Suprapubic skin (tissue), 4 donors: Measurements from ENCODE around the gene SYNRG. TPM values are rescaled to one million over a fixed set of nuclear protein-coding genes. Genes with fewer than 3 reads are reported as not detected.

Experiments used
- DNase-seq, 2 donors: peaks; one replicate each; pipeline ENCODE4 v3.0.0-alpha.2; 2019; ENCODE audit warnings: low spot score in 2 of 2
- H3K27ac ChIP-seq: fragments of 200-600 bp; sonication (generic); one replicate; pipeline ENCODE4 v1.5.1; 2019
- H3K27me3 ChIP-seq: fragments of 200-600 bp; sonication (generic); one replicate; pipeline ENCODE4 v1.5.1; 2019
- H3K36me3 ChIP-seq: fragments of 200-600 bp; sonication (generic); one replicate; pipeline ENCODE4 v1.5.1; 2019
- H3K4me1 ChIP-seq: fragments of 200-600 bp; sonication (generic); one replicate; pipeline ENCODE4 v1.5.1; 2019
- H3K4me3 ChIP-seq: fragments of 200-600 bp; sonication (generic); one replicate; pipeline ENCODE4 v1.5.1; 2019; ENCODE audit warnings: mild to moderate bottlenecking
- H3K9me3 ChIP-seq: fragments of 200-600 bp; sonication (generic); one replicate; pipeline ENCODE4 v1.5.1; 2019
- CTCF ChIP-seq, 2 donors: fragments of 200-600 bp in 1 of 2; fragments of 450-650 bp in 1 of 2; sonication (generic) in 1 of 2; IDR thresholded peaks; one replicate each; pipeline ENCODE4 v1.5.1; 2016 to 2019; ENCODE audit warnings: antibody characterized with exemption in 2 of 2, mild to moderate bottlenecking in 1 of 2, moderate library complexity in 1 of 2
- EP300 ChIP-seq: sonication (generic); formaldehyde crosslinking; IDR thresholded peaks from one replicate; pipeline ENCODE4 v1.6.1; 2017; ENCODE audit warnings: antibody characterized with exemption
- POLR2A ChIP-seq, 2 donors: fragments of 450-650 bp; IDR thresholded peaks; one replicate each; pipeline ENCODE4 v1.6.1; 2017; ENCODE audit warnings: antibody characterized with exemption in 2 of 2, mild to moderate bottlenecking in 2 of 2, moderate library complexity in 2 of 2
- POLR2AphosphoS5 ChIP-seq, 3 donors: sonication (generic); formaldehyde crosslinking; IDR thresholded peaks; one replicate each; pipeline ENCODE4 v1.6.1; 2017; ENCODE audit warnings: antibody characterized with exemption in 3 of 3
- WGBS: methylation state at CpG from one replicate; pipeline ENCODE4 v1.1.5; 2018; 5-methylcytosine and 5-hydroxymethylcytosine counted together
- total RNA-seq, 4 donors: library from RNA; depleted of rRNA; stranded (reverse); fragments of >200 nt; gene quantifications; one replicate each; pipeline ENCODE4 v1.1.0, GENCODE V29; 2016

The SYNRG gene
- total RNA-seq, 4 donors from 2014 or later, result 21.2 to 48.5 (median 25.5) TPM

DNA sequence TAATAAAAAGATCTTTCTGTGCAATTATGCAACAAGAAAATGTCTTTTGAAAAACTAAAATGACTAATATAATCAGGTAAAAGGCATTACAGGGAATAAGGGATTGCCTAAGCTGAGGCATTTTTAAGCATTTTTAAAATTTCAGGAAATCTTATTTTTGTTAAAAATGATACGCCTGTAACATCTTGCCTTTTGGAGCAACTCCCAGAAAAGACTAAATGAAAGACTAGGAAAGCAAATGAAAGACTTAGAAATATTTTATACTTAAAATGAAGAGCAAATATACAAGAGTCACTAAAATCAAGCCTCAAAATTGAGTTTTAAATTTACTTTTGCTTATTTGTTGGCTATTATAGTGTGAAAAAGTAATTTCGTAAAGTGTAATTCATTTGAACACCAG lies 63.7 kb downstream of the SYNRG start:
- no peak for TF ChIP-seq POLR2AphosphoS5 (IDR thresholded peaks at IDR 0.05)
- TF ChIP-seq CTCF (IDR thresholded peaks at IDR 0.05), result no peak
- TF ChIP-seq POLR2A (IDR thresholded peaks at IDR 0.05), result no peak
- TF ChIP-seq EP300, result no peak
- H3K36me3 ChIP-seq, result peaks cover 25% of the 10 kb centered on the region
- H3K4me1 ChIP-seq, result peaks cover 5% of the 10 kb centered on the region

DNA sequence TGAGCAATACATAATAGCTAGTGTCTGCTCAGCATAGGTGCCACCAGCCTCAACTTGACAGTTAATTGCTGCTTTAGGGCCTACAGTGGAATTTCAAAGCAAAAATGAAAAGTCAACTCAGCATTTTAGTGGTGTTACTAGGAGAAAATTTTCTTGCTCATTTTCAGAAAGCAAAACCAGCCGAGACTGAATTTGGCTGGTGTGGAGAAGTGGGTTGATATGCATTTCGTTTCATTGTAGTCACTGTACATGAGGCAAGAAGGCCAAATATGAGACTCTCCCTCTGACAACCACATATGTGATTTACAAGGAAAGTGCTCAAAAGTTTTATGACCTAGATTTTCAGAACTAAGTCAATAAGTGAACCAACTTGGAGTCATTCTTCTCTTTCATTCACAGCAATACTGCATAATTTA lies 65.6 kb downstream of the SYNRG start:
- peaks cover 43% of the 10 kb centered on the region for H3K36me3 ChIP-seq
- no peaks in the 10 kb centered on the region for H3K9me3 ChIP-seq
- DNase-seq, result no peak
- H3K27me3 ChIP-seq, result no peaks in the 10 kb centered on the region
- peaks cover 5% of the 10 kb centered on the region for H3K4me1 ChIP-seq
- no peak overlapping the region for H3K27ac ChIP-seq
- no peak overlapping the region for H3K4me3 ChIP-seq
- 75% methylated on average over 2 of the region's 2 CpGs for WGBS
- no peak for TF ChIP-seq POLR2A (IDR thresholded peaks at IDR 0.05)

More for the DNA sequence above, 63.7 kb downstream of the SYNRG start:
- DNase-seq, result no peak
- no peak overlapping the region for H3K27ac ChIP-seq
- WGBS, result 88% methylated on average over 2 of the region's 2 CpGs
- H3K9me3 ChIP-seq, result no peaks in the 10 kb centered on the region
- no peak overlapping the region for H3K4me3 ChIP-seq
- H3K27me3 ChIP-seq, result no peaks in the 10 kb centered on the region

- Histone ChIP-seq H3K27me3 (no peaks in the 10 kb centered on the region), H3K4me1 (peaks cover 5% of the 10 kb centered on the region), H3K27ac (no peak overlapping the region), H3K9me3 (no peaks in the 10 kb centered on the region), H3K36me3 (peaks cover 54% of the 10 kb centered on the region), H3K4me3 (no peak overlapping the region)
- WGBS, result 92% methylated on average over 9 of the region's 9 CpGs
- DNase-seq, result no peak
- no peak for TF ChIP-seq POLR2A (IDR thresholded peaks at IDR 0.05)
- TF ChIP-seq EP300, result no peak
- no peak for TF ChIP-seq CTCF (IDR thresholded peaks at IDR 0.05)
- TF ChIP-seq POLR2AphosphoS5 (IDR thresholded peaks at IDR 0.05), result no peak
Observed at GRCh38 chr17:37541880-37542660, 67.1 kb downstream of the SYNRG start.

GRCh38 chr17:37538981-37539659 lies 70.1 kb downstream of the SYNRG start:
- 95% methylated on average over 8 of the region's 8 CpGs for WGBS

DNA sequence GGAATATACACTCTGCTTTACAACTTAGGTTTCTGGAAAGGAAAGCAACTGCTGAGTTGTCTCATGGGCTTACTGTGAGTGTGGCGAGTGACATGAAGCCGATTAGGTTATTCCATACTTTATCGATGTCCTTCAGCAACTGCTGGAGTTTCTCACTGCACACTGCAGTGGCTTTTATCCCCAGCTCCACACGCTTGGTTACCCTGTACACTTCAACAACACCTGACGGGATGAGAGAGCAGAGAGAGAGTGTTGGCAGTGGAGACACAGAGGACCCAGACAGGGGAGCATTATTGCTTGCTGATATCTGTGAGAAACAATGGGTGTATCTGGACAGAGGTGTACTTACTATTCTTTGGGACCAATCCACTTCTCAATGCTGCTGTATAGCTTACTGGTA lies 73.3 kb downstream of the SYNRG start:
- Histone ChIP-seq H3K27me3 (no peaks in the 10 kb centered on the region), H3K4me1 (no peaks in the 10 kb centered on the region), H3K36me3 (peaks cover 82% of the 10 kb centered on the region), H3K27ac (no peak overlapping the region), H3K4me3 (no peak overlapping the region), H3K9me3 (no peaks in the 10 kb centered on the region)
- 94% methylated on average over 5 of the region's 5 CpGs for WGBS
- no peak for DNase-seq
- TF ChIP-seq CTCF (IDR thresholded peaks at IDR 0.05), result no peak
- no peak for TF ChIP-seq EP300
- TF ChIP-seq POLR2AphosphoS5 (IDR thresholded peaks at IDR 0.05), result no peak
- no peak for TF ChIP-seq POLR2A (IDR thresholded peaks at IDR 0.05)

More at GRCh38 chr17:37538981-37539659, 70.1 kb downstream of the SYNRG start:
- TF ChIP-seq EP300 (no peak), POLR2A (IDR thresholded peaks at IDR 0.05) (no peak), POLR2AphosphoS5 (IDR thresholded peaks at IDR 0.05) (no peak)
- Histone ChIP-seq H3K4me1 (no peaks in the 10 kb centered on the region), H3K4me3 (no peak overlapping the region), H3K27ac (no peak overlapping the region), H3K36me3 (peaks cover 78% of the 10 kb centered on the region), H3K27me3 (no peaks in the 10 kb centered on the region), H3K9me3 (no peaks in the 10 kb centered on the region)
- no peak for DNase-seq

GRCh38 chr17:37532756-37533155 lies 76.5 kb downstream of the SYNRG start:
- H3K36me3 ChIP-seq, result peaks cover 80% of the 10 kb centered on the region
- no peak for DNase-seq
- H3K4me1 ChIP-seq, result no peaks in the 10 kb centered on the region
- WGBS, result 88% methylated on average over 3 of the region's 3 CpGs
- no peaks in the 10 kb centered on the region for H3K9me3 ChIP-seq
- no peaks in the 10 kb centered on the region for H3K27me3 ChIP-seq
- no peak overlapping the region for H3K27ac ChIP-seq
- TF ChIP-seq CTCF (IDR thresholded peaks at IDR 0.05), result no peak
- no peak for TF ChIP-seq POLR2A (IDR thresholded peaks at IDR 0.05)
- no peak for TF ChIP-seq EP300
- no peak for TF ChIP-seq POLR2AphosphoS5 (IDR thresholded peaks at IDR 0.05)
- H3K4me3 ChIP-seq, result no peak overlapping the region
